Epithelial cell of proximal tubule (primary cell): ENCODE measurements around the gene HLA-DOB. TPM values are rescaled to one million over a fixed set of nuclear protein-coding genes. Genes with fewer than 3 reads are reported as not detected.
A peak's percentile ranks its signal among the peaks of the same experiment; 100 is the strongest.
"Not testable (repeated sequence)": the region's sequence is repeated elsewhere in the genome, so short reads cannot be mapped to it uniquely, and the experiment has no call there.

Experiments used
- DNase-seq: peaks from one replicate; pipeline ENCODE4 v3.0.0-alpha.2; 2011; ENCODE audit warnings: low read depth
- H3K4me3 ChIP-seq: 2 replicates; pipeline ENCODE4 v1.5.1; 2011; ENCODE audit warnings: low read depth, mild to moderate bottlenecking, low read length
- total RNA-seq: library from RNA; depleted of rRNA; stranded (reverse); fragments of >200 nt; gene quantifications from 2 replicates; pipeline ENCODE4 v1.2.3, GENCODE V29; 2015
- TF ChIP-seq, protein P1 (sequence below): conservative IDR thresholded peaks from 2 replicates; pipeline ENCODE4 v1.5.1; 2012; ENCODE audit warnings: low read depth, mild to moderate bottlenecking, low read length

HLA-DOB gene
- total RNA-seq, 1 donor from 2014 or later: 0.58 TPM

GRCh38 chr6:32799168-32799567, 17.6 kb downstream of the HLA-DOB start:
- no peak for DNase-seq
- H3K4me3 ChIP-seq: no peak overlapping the region
- TF ChIP-seq, protein P1, sequence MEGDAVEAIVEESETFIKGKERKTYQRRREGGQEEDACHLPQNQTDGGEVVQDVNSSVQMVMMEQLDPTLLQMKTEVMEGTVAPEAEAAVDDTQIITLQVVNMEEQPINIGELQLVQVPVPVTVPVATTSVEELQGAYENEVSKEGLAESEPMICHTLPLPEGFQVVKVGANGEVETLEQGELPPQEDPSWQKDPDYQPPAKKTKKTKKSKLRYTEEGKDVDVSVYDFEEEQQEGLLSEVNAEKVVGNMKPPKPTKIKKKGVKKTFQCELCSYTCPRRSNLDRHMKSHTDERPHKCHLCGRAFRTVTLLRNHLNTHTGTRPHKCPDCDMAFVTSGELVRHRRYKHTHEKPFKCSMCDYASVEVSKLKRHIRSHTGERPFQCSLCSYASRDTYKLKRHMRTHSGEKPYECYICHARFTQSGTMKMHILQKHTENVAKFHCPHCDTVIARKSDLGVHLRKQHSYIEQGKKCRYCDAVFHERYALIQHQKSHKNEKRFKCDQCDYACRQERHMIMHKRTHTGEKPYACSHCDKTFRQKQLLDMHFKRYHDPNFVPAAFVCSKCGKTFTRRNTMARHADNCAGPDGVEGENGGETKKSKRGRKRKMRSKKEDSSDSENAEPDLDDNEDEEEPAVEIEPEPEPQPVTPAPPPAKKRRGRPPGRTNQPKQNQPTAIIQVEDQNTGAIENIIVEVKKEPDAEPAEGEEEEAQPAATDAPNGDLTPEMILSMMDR: no peak

DNA sequence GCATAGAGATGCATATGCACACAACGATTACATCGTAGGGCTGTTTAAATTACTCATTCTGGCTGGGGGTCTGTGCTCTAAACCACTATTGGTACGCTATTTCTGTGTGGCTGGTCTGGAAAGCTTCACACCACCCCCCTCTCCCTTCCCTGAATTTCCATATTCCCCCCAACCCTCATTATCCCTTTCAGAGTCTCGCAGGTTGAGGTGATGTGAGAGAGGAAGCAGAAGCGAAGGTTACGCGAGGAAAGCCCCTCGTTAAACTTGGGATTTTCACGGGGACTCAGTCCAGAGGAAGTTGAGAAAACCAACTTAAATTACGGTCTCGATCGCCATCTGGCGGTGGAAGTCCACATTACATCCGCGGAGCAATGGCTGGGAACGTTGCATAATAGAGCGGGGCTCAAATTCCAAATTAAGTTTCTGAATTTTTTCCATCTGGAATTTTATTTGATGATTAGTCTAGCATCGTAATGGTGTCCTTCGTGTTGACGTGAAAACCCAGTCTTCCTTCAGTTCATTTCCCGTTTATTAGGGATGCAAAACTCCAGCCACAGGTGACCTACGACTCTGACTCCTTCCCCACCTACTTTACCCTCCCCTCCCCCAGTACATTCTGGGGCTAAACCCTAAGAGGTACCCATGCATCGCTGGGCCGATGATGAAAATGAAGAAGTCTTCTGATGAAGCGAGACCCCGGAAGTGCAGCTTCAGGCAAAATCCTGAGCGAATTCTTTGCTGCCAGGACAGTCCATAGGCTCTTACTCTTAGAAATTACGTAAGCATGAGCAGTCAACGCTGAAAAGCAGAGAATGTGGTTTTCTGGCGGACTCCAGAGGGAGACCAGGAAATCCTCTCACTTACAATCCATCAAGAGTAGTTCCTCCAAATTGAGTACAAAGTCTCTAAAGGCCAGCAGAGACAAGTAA, 19.7 kb downstream of the HLA-DOB start:
- no peak for DNase-seq
- TF ChIP-seq, protein P1: peak; percentile 76
- peak overlapping the region; percentile 39 for H3K4me3 ChIP-seq

GRCh38 chr6:32794510-32794909, 22.3 kb downstream of the HLA-DOB start:
- no peak overlapping the region for H3K4me3 ChIP-seq
- no peak for DNase-seq
- TF ChIP-seq, protein P1: no peak

GRCh38 chr6:32792901-32793435, 23.8 kb downstream of the HLA-DOB start:
- no peak for DNase-seq
- no peak overlapping the region for H3K4me3 ChIP-seq
- TF ChIP-seq, protein P1: no peak

- TF ChIP-seq, protein P1: no peak
- no peak for DNase-seq
- H3K4me3 ChIP-seq: no peak overlapping the region
Observed at GRCh38 chr6:32790306-32790705, 26.5 kb downstream of the HLA-DOB start.

GRCh38 chr6:32785781-32786533, 30.8 kb downstream of the HLA-DOB start:
- peak; percentile 33 for DNase-seq
- TF ChIP-seq, protein P1: peak; percentile 75
- H3K4me3 ChIP-seq: no peak overlapping the region

DNA sequence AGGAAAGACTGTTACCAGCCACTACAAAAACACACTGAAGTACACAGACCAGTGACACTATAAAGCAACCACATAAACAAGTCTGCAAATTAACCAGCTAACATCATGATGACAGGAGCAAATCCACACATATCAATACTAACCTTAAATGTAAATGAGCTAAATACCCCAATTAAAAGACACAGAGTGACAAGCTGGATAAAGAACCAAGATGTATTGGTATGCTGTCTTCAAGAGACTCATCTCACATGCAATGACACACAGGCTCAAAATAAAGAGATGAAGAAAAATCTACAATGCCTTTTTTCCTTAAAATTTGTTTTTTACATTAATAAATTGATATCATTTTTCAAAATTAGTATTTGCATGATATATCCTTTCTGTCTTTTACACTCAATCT, 33.9 kb downstream of the HLA-DOB start:
- H3K4me3 ChIP-seq, DNase-seq: not testable (repeated sequence)
